ENCODE data around the gene TAS1R1. TPM values are rescaled to one million over a fixed set of nuclear protein-coding genes. Genes with fewer than 3 reads are reported as not detected.

The TAS1R1 gene
- total RNA-seq, 3 donors from 2014 or later (not counting 1 experiment from before 2014, with no cell fraction given), result not detected

- DNase-seq (no peak), ATAC-seq (no peak)
- no peak overlapping the region for H3K4me3 ChIP-seq (ENCODE audit: low read length)
- H3K4me1 ChIP-seq (ENCODE audit: control insufficient read depth, insufficient read depth, low read length), result no peaks in the 10 kb centered on the region
- H3K27ac ChIP-seq (ENCODE audit: low read length), result no peak overlapping the region
- peaks cover 7 to 12% of the 10 kb centered on the region in 2 donors for H3K27me3 Mint-ChIP-seq (ENCODE audit: low read depth in 2 of 2)
- intact Hi-C loops (cut with micrococcal nuclease), result no loop called here
- no peak overlapping the region for H3K4me3 Mint-ChIP-seq
- H3K27ac Mint-ChIP-seq, result no peak overlapping the region
- no peaks in the 10 kb centered on the region for H3K36me3 ChIP-seq (ENCODE audit: control insufficient read depth, insufficient read depth, low read length)
- H3K27me3 ChIP-seq (ENCODE audit: control insufficient read depth, insufficient read depth, low read length), result no peaks in the 10 kb centered on the region
- H3K9me3 ChIP-seq (ENCODE audit: control insufficient read depth, insufficient read depth, low read length), result no peaks in the 10 kb centered on the region
- no peak for TF ChIP-seq CTCF (IDR thresholded peaks at IDR 0.05)
- no peaks in the 10 kb centered on the region for H3K36me3 Mint-ChIP-seq
- H3K4me1 Mint-ChIP-seq, result no peaks in the 10 kb centered on the region
- 89% methylated on average over 11 of the region's 11 CpGs for WGBS (ENCODE audit: insufficient coverage)
- no peaks in the 10 kb centered on the region for H3K9me3 Mint-ChIP-seq
Measured at GRCh38 chr1:6569033-6569432, 13.9 kb downstream of the TAS1R1 start.

GRCh38 chr1:6570100-6570499 is 15.0 kb downstream of the TAS1R1 start:
- Histone ChIP-seq H3K4me3 (ENCODE audit: low read length) (no peak overlapping the region), H3K27me3 (ENCODE audit: control insufficient read depth, insufficient read depth, low read length) (no peaks in the 10 kb centered on the region), H3K9me3 (ENCODE audit: control insufficient read depth, insufficient read depth, low read length) (no peaks in the 10 kb centered on the region), H3K36me3 (ENCODE audit: control insufficient read depth, insufficient read depth, low read length) (no peaks in the 10 kb centered on the region), H3K27ac (ENCODE audit: low read length) (no peak overlapping the region), H3K4me1 (ENCODE audit: control insufficient read depth, insufficient read depth, low read length) (no peaks in the 10 kb centered on the region)
- Mint-ChIP-seq H3K36me3 (no peaks in the 10 kb centered on the region), H3K4me1 (no peaks in the 10 kb centered on the region), H3K27ac (no peak overlapping the region), H3K27me3 (ENCODE audit: low read depth in 2 of 2) (peaks cover 7 to 12% of the 10 kb centered on the region in 2 donors), H3K4me3 (no peak overlapping the region), H3K9me3 (no peaks in the 10 kb centered on the region)
- DNase-seq (no peak), ATAC-seq (no peak)
- no peak for TF ChIP-seq CTCF (IDR thresholded peaks at IDR 0.05)
- WGBS (ENCODE audit: insufficient coverage), result 75% methylated on average over 1 of the region's 3 CpGs
- intact Hi-C loops (cut with micrococcal nuclease), result no loop called here

- no peaks in the 10 kb centered on the region for H3K9me3 ChIP-seq (ENCODE audit: control insufficient read depth, insufficient read depth, low read length)
- H3K4me3 ChIP-seq (ENCODE audit: low read length), result no peak overlapping the region
- H3K27ac Mint-ChIP-seq, result no peak overlapping the region
- H3K27me3 Mint-ChIP-seq (ENCODE audit: low read depth in 2 of 2), result peaks cover 7 to 12% of the 10 kb centered on the region in 2 donors
- WGBS (ENCODE audit: insufficient coverage), result 73% methylated on average over 5 of the region's 5 CpGs
- no peaks in the 10 kb centered on the region for H3K4me1 Mint-ChIP-seq
- no peaks in the 10 kb centered on the region for H3K36me3 ChIP-seq (ENCODE audit: control insufficient read depth, insufficient read depth, low read length)
- H3K4me3 Mint-ChIP-seq, result no peak overlapping the region
- DNase-seq (no peak), ATAC-seq (no peak)
- H3K9me3 Mint-ChIP-seq, result no peaks in the 10 kb centered on the region
- H3K36me3 Mint-ChIP-seq, result no peaks in the 10 kb centered on the region
- no peaks in the 10 kb centered on the region for H3K27me3 ChIP-seq (ENCODE audit: control insufficient read depth, insufficient read depth, low read length)
- no peaks in the 10 kb centered on the region for H3K4me1 ChIP-seq (ENCODE audit: control insufficient read depth, insufficient read depth, low read length)
- H3K27ac ChIP-seq (ENCODE audit: low read length), result no peak overlapping the region
- no peak for TF ChIP-seq CTCF (IDR thresholded peaks at IDR 0.05)
- intact Hi-C loops (cut with micrococcal nuclease), result no loop called here
Measured at GRCh38 chr1:6570987-6571386, 15.9 kb downstream of the TAS1R1 start.

- no peak overlapping the region for H3K4me3 ChIP-seq (ENCODE audit: low read length)
- Mint-ChIP-seq H3K4me3 (no peak overlapping the region), H3K9me3 (no peaks in the 10 kb centered on the region), H3K36me3 (no peaks in the 10 kb centered on the region), H3K27me3 (ENCODE audit: low read depth in 2 of 2) (peaks cover 7 to 12% of the 10 kb centered on the region in 2 donors), H3K27ac (no peak overlapping the region), H3K4me1 (no peaks in the 10 kb centered on the region)
- no peaks in the 10 kb centered on the region for H3K27me3 ChIP-seq (ENCODE audit: control insufficient read depth, insufficient read depth, low read length)
- no peak overlapping the region for H3K27ac ChIP-seq (ENCODE audit: low read length)
- ATAC-seq, result no peak
- no peaks in the 10 kb centered on the region for H3K4me1 ChIP-seq (ENCODE audit: control insufficient read depth, insufficient read depth, low read length)
- no peaks in the 10 kb centered on the region for H3K36me3 ChIP-seq (ENCODE audit: control insufficient read depth, insufficient read depth, low read length)
- TF ChIP-seq CTCF (IDR thresholded peaks at IDR 0.05), result no peak
- DNase-seq, result no peak
- H3K9me3 ChIP-seq (ENCODE audit: control insufficient read depth, insufficient read depth, low read length), result no peaks in the 10 kb centered on the region
- intact Hi-C loops (cut with micrococcal nuclease), result no loop called here
- WGBS (ENCODE audit: insufficient coverage), result 68% methylated on average over 12 of the region's 12 CpGs
Measured at GRCh38 chr1:6572653-6573383, 17.7 kb downstream of the TAS1R1 start.
